Medulla oblongata (tissue), 1 donor: ENCODE measurements around the gene KCNC1.

Experiments used
- DNase-seq: peaks from one replicate; pipeline ENCODE4 v3.0.0-alpha.2; 2015; ENCODE audit errors: extremely low spot score

The KCNC1 gene

GRCh38 chr11:17816232-17816931 is 81.8 kb downstream of the KCNC1 start:
- no peak for DNase-seq

GRCh38 chr11:17821648-17822400 is 87.2 kb downstream of the KCNC1 start:
- DNase-seq = no peak

- no peak for DNase-seq
Observed at GRCh38 chr11:17822401-17822781, 87.8 kb downstream of the KCNC1 start.

GRCh38 chr11:17827006-17827405 is 92.4 kb downstream of the KCNC1 start:
- no peak for DNase-seq

GRCh38 chr11:17828311-17828751 is 93.8 kb downstream of the KCNC1 start:
- DNase-seq = peak; percentile 48

- DNase-seq = no peak
Observed at GRCh38 chr11:17831228-17831627, 96.6 kb downstream of the KCNC1 start.

GRCh38 chr11:17831883-17832282 is 97.3 kb downstream of the KCNC1 start:
- no peak for DNase-seq
